ENCODE measurements around the gene FERMT2. TPM values are rescaled to one million over a fixed set of nuclear protein-coding genes. Genes with fewer than 3 reads are reported as not detected.

The FERMT2 gene
- total and polyA plus RNA-seq, 4 donors: 33.2 to 170 (median 66.6) TPM

- Histone ChIP-seq H3K27ac (ENCODE audit: low read depth in 1 of 2, low read length in 1 of 2) (no peak overlapping the region), H3K4me3 (no peak overlapping the region)
- no peak for TF ChIP-seq CTCF (IDR thresholded peaks at IDR 0.05; ENCODE audit: control extremely low read depth, extremely low read depth)
Observed at GRCh38 chr14:52937869-52938268, 13.0 kb downstream of the FERMT2 start.

GRCh38 chr14:52937306-52937705 lies 13.5 kb downstream of the FERMT2 start:
- Histone ChIP-seq H3K27ac (ENCODE audit: low read depth in 1 of 2, low read length in 1 of 2) (no peak overlapping the region), H3K4me3 (no peak overlapping the region), H3K4me1 (ENCODE audit: control insufficient read depth in 5 of 5, insufficient read depth in 5 of 5, low read length in 5 of 5) (peaks cover 0 to 37% (median 8%) of the 10 kb centered on the region in 5 donors), H3K9ac (ENCODE audit: insufficient read depth in 1 of 2, low read length in 2 of 2) (no peak overlapping the region), H3K9me3 (ENCODE audit: control insufficient read depth in 4 of 4, insufficient read depth in 3 of 4, low read length in 3 of 4) (no peaks in the 10 kb centered on the region), H3K36me3 (ENCODE audit: control insufficient read depth in 4 of 4, insufficient read depth in 4 of 4, low read length in 4 of 4) (no peaks in the 10 kb centered on the region), H3K27me3 (ENCODE audit: control insufficient read depth in 3 of 3, insufficient read depth in 3 of 3, low read length in 2 of 3) (no peaks in the 10 kb centered on the region)
- ATAC-seq (ENCODE audit: insufficient read depth, low FRiP score) (peak; percentile 66), DNase-seq (no peak)
- WGBS, 2 donors: 45 to 71% methylated on average over 4 of the region's 4 CpGs
- TF ChIP-seq CTCF (IDR thresholded peaks at IDR 0.05; ENCODE audit: control extremely low read depth, extremely low read depth): no peak

More at GRCh38 chr14:52937869-52938268, 13.0 kb downstream of the FERMT2 start:
- 61 to 75% methylated on average over 3 of the region's 3 CpGs for WGBS, 2 donors
- H3K4me1 ChIP-seq (ENCODE audit: control insufficient read depth in 5 of 5, insufficient read depth in 5 of 5, low read length in 5 of 5): peaks cover 0 to 36% (median 8%) of the 10 kb centered on the region in 5 donors
- ATAC-seq (ENCODE audit: insufficient read depth, low FRiP score): no peak
- no peaks in the 10 kb centered on the region for H3K9me3 ChIP-seq (ENCODE audit: control insufficient read depth in 4 of 4, insufficient read depth in 3 of 4, low read length in 3 of 4)
- H3K36me3 ChIP-seq (ENCODE audit: control insufficient read depth in 4 of 4, insufficient read depth in 4 of 4, low read length in 4 of 4): no peaks in the 10 kb centered on the region
- H3K27me3 ChIP-seq (ENCODE audit: control insufficient read depth in 3 of 3, insufficient read depth in 3 of 3, low read length in 2 of 3): no peaks in the 10 kb centered on the region
- no peak overlapping the region for H3K9ac ChIP-seq (ENCODE audit: insufficient read depth in 1 of 2, low read length in 2 of 2)
- no peak for DNase-seq

- ATAC-seq (ENCODE audit: insufficient read depth, low FRiP score) (no peak), DNase-seq (no peak)
- 90 to 91% methylated on average over 1 of the region's 1 CpG for WGBS, 2 donors
- H3K27ac ChIP-seq (ENCODE audit: low read depth in 1 of 2, low read length in 1 of 2): no peak overlapping the region
- no peaks in the 10 kb centered on the region for H3K9me3 ChIP-seq (ENCODE audit: control insufficient read depth in 4 of 4, insufficient read depth in 3 of 4, low read length in 3 of 4)
- H3K4me1 ChIP-seq (ENCODE audit: control insufficient read depth in 5 of 5, insufficient read depth in 5 of 5, low read length in 5 of 5): peaks cover 0 to 37% (median 8%) of the 10 kb centered on the region in 5 donors
- no peak overlapping the region for H3K4me3 ChIP-seq
- TF ChIP-seq CTCF (IDR thresholded peaks at IDR 0.05; ENCODE audit: control extremely low read depth, extremely low read depth): no peak
- no peaks in the 10 kb centered on the region for H3K36me3 ChIP-seq (ENCODE audit: control insufficient read depth in 4 of 4, insufficient read depth in 4 of 4, low read length in 4 of 4)
- no peak overlapping the region for H3K9ac ChIP-seq (ENCODE audit: insufficient read depth in 1 of 2, low read length in 2 of 2)
- H3K27me3 ChIP-seq (ENCODE audit: control insufficient read depth in 3 of 3, insufficient read depth in 3 of 3, low read length in 2 of 3): no peaks in the 10 kb centered on the region
Observed at GRCh38 chr14:52936437-52936836, 14.4 kb downstream of the FERMT2 start.

GRCh38 chr14:52935833-52936232 lies 15.0 kb downstream of the FERMT2 start:
- TF ChIP-seq CTCF (IDR thresholded peaks at IDR 0.05; ENCODE audit: control extremely low read depth, extremely low read depth): no peak
- Histone ChIP-seq H3K9me3 (ENCODE audit: control insufficient read depth in 4 of 4, insufficient read depth in 3 of 4, low read length in 3 of 4) (no peaks in the 10 kb centered on the region), H3K36me3 (ENCODE audit: control insufficient read depth in 4 of 4, insufficient read depth in 4 of 4, low read length in 4 of 4) (no peaks in the 10 kb centered on the region), H3K9ac (ENCODE audit: insufficient read depth in 1 of 2, low read length in 2 of 2) (no peak overlapping the region), H3K27me3 (ENCODE audit: control insufficient read depth in 3 of 3, insufficient read depth in 3 of 3, low read length in 2 of 3) (no peaks in the 10 kb centered on the region), H3K4me1 (ENCODE audit: control insufficient read depth in 5 of 5, insufficient read depth in 5 of 5, low read length in 5 of 5) (peaks cover 0 to 41% (median 8%) of the 10 kb centered on the region in 5 donors), H3K4me3 (no peak overlapping the region), H3K27ac (ENCODE audit: low read depth in 1 of 2, low read length in 1 of 2) (no peak overlapping the region)
- ATAC-seq (ENCODE audit: insufficient read depth, low FRiP score) (no peak), DNase-seq (peak in 2 of 3 donors; percentile 43 to 55)
- 77 to 82% methylated on average over 3 of the region's 3 CpGs for WGBS, 2 donors
